Cerebellar cortex (tissue), 1 donor: ENCODE data around the gene ASIC1.

Experiments
- DNase-seq: peaks from one replicate; pipeline ENCODE4 v3.0.0-alpha.2; 2015; ENCODE audit warnings: low spot score

Gene ASIC1

GRCh38 chr12:50041062-50041860, 16.1 kb upstream of the ASIC1 start:
- no peak for DNase-seq

- DNase-seq: no peak
Measured at GRCh38 chr12:50041962-50042361, 15.4 kb upstream of the ASIC1 start.

- no peak for DNase-seq
Measured at GRCh38 chr12:50042693-50043092, 14.7 kb upstream of the ASIC1 start.

GRCh38 chr12:50043308-50043707, 14.1 kb upstream of the ASIC1 start:
- DNase-seq: no peak

- DNase-seq: no peak
Measured at GRCh38 chr12:50043854-50044253, 13.5 kb upstream of the ASIC1 start.

GRCh38 chr12:50047693-50048250, 9.6 kb upstream of the ASIC1 start:
- no peak for DNase-seq

- no peak for DNase-seq
Measured at GRCh38 chr12:50049254-50050118, 7.9 kb upstream of the ASIC1 start.

- no peak for DNase-seq
Measured at GRCh38 chr12:50050119-50050385, 7.3 kb upstream of the ASIC1 start.

GRCh38 chr12:50050410-50051098, 6.8 kb upstream of the ASIC1 start:
- DNase-seq: no peak

- no peak for DNase-seq
Measured at GRCh38 chr12:50051101-50051806, 6.1 kb upstream of the ASIC1 start.

- no peak for DNase-seq
Measured at GRCh38 chr12:50052544-50052943, 4.9 kb upstream of the ASIC1 start.

- DNase-seq: no peak
Measured at GRCh38 chr12:50052964-50053363, 4.4 kb upstream of the ASIC1 start.

GRCh38 chr12:50053583-50053982, 3.8 kb upstream of the ASIC1 start:
- DNase-seq: no peak

GRCh38 chr12:50055831-50056638, 1.4 kb upstream of the ASIC1 start:
- peak; percentile 79 for DNase-seq

- peak; percentile 26 for DNase-seq
Measured at GRCh38 chr12:50056639-50056976, 788 bp upstream of the ASIC1 start.

GRCh38 chr12:50057896-50058670, 687 bp downstream of the ASIC1 start:
- DNase-seq: no peak

- no peak for DNase-seq
Measured at GRCh38 chr12:50058743-50059312, 1.4 kb downstream of the ASIC1 start.

- DNase-seq: no peak
Measured at GRCh38 chr12:50059440-50060119, 2.2 kb downstream of the ASIC1 start.

- DNase-seq: no peak
Measured at GRCh38 chr12:50060120-50060468, 2.7 kb downstream of the ASIC1 start.

- no peak for DNase-seq
Measured at GRCh38 chr12:50061171-50061570, 3.8 kb downstream of the ASIC1 start.
